ENCODE data around the gene KCNIP3.

Gene KCNIP3

DNA sequence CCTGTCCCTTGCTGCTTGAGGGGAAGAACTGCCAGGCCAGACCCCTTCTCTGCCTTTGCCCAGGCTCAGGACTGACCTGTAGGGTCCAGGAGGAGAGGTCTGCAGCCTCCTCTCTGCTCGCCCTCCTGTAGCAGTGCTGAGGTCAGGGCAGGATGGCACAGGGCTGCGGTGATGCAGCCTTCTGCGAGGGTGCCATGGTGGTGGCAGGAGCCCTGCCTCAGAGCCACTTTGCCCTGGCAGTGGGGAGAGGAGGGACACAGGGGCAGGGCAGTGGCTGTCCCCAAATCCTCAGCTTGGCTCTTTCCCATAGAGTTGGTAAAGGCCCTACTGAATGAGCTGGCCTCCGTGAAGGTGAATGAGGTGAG, 22.0 kb upstream of the KCNIP3 start:
- peak in 1 of 2 experiments; percentile 25 for DNase-seq

DNA sequence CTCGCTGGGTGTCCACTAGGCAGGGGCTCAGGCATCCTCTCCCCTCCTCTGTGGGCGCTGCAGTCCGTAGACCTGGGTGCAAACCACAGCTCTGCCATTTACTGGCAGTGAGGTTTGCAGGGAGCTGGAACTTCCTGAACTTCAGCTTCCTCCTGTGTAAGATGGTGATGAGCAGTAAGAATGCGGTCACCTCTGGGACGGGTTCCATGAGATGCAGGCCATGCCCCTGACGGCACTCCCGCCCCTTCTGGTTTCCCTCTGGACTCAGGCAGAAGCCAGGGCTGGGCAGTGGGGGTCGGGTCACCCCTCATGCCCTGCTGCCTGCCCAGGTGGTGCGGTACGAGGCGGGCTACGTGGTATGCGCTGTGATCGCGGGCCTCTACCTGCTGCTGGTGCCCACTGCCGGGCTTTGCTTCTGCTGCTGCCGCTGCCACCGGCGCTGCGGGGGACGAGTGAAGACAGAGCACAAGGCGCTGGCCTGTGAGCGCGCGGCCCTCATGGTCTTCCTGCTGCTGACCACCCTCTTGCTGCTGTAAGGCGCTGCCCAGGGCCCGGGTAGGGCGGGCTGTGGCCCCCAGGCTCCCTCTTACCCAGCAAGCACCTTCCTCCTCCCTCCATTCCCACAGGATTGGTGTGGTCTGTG, 21.4 kb upstream of the KCNIP3 start:
- DNase-seq: peak in 1 of 2 experiments; percentile 61

DNA sequence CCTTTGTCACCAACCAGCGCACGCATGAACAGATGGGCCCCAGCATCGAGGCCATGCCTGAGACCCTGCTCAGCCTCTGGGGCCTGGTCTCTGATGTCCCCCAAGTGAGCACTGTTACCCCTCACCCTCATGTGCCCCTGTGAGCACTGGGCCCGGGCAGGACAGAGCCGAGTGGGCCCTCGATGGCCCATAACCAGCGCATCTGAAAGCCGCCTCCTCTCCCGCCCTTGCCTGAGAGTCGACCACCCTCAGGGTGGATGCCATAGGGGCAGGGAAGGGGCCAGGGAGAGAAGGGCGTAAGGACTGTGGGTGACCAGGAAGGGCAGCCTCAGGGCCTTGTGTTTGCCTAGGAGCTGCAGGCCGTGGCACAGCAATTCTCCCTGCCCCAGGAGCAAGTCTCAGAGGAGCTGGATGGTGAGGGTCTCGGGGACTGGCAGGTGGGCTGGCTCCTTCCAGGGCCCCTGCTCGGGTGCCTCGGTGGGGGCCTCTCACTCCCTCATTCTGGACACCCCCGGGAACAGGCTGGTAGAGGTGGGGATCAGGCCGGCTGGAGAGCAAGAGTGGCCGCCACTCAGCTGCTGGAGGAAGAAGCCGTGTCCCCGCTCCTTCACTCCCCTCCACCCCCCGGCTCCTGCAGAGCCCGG, 20.8 kb upstream of the KCNIP3 start:
- no peak for DNase-seq

DNA sequence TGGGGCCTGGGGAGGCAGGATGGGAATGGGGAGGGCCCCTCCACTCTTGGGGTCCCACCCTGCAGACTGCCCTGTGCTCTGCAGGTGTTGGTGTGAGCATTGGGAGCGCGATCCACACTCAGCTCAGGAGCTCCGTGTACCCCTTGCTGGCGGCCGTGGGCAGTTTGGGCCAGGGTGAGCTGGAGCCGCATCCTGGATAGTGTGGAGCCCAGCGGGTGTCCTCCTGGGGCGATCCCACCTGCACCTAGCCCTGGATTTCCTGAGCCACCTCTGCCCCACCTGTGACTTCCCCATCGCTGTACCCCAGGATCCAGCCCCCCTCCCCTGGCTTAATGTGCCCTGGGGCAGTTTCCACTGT, 20.3 kb upstream of the KCNIP3 start:
- DNase-seq: no peak

DNA sequence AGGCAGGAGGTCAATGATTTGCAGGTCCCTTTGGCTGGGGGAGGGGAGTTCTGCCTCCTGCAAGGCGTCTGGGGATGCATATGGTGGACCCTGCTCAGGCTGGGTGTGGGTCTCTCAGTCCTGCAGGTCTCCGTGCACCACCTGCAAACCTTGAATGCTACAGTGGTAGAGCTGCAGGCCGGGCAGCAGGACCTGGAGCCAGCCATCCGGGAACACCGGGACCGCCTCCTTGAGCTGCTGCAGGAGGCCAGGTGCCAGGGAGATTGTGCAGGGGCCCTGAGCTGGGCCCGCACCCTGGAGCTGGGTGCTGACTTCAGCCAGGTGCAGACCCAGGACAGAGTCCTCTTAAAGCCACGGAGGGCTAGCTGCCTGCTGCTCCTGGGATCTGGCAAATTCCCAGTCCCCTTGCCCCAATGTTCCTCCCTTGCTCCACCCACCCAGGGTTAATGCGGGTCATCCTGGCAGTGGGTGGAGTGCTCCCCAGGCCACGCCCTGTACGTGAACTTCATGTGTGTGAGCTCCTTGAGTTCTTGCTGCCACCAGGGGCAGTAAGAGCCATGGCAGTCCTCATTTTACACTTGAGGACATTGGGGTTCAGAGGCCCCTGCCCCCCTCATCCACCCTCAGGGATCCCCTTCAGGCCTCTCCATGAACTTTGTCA, 19.8 kb upstream of the KCNIP3 start:
- peak in 1 of 2 experiments; percentile 66 for DNase-seq

DNA sequence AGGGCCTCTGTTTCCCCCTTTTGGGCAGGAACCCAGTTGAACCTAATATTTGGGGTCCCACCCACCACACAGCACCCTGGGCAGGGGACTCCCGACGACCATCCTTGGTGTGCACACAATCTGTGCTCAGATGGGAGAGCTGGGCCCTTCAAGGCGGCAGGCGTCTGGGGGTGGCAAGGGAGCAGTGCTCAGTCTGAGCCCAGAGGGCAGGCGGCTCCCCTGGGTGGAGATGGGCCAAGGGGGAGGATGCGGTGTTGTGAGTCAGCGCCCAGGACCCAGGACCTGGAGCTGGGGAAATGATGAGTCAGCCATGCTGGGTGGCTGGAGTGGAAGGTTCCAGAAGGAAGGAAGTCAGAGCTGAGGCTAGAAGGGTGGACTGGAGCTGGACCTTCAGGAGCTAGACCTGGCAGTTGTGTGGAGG, 19.1 kb upstream of the KCNIP3 start:
- DNase-seq: no peak

DNA sequence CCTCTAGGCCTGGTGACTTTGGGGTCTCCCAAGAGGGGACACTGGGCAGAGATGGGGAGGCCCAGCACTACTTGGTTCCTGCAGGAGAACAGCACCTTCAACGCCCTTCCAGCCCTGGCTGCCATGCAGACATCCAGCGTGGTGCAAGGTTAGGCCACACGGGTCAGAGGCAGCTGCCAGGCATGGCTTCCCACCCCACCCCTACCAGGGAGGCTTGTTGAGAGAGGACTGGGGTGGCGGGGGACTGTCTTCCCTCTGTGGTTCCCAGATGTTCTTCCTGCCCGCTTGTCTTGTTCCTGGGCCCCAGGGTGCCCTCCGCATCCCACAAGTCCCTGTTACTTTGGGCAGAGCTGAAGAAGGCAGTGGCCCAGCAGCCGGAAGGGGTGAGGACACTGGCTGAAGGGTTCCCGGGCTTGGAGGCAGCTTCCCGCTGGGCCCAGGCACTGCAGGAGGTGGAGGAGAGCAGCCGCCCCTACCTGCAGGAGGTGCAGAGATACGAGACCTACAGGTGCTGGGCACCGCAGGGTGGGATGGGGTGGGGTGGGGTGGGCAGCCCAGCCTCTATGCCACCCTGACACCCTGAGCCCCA, 18.4 kb upstream of the KCNIP3 start:
- no peak for DNase-seq

DNA sequence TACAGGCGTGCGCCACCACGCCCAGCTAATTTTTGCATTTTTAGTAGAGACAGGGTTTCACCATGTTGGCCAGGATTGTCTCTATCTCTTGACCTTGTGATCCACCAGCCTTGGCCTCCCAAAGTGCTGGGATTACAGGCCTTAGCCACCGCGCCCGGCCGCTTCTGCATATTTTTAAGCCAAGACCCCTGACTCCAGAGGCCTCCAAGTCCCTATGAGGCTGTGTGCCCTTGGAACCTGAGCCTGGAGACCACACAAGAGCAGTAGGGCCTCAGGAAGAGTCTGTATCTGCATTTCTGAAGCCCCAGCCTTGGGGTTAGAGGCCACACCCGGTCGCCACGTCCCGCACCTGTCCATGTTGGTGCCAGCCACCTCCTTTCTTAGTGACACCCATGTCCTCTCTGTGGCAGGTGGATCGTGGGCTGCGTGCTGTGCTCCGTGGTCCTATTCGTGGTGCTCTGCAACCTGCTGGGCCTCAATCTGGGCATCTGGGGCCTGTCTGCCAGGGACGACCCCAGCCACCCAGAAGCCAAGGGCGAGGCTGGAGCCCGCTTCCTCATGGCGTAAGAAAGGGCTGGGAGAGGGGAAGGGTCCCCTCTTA, 17.6 kb upstream of the KCNIP3 start:
- DNase-seq: no peak

DNA sequence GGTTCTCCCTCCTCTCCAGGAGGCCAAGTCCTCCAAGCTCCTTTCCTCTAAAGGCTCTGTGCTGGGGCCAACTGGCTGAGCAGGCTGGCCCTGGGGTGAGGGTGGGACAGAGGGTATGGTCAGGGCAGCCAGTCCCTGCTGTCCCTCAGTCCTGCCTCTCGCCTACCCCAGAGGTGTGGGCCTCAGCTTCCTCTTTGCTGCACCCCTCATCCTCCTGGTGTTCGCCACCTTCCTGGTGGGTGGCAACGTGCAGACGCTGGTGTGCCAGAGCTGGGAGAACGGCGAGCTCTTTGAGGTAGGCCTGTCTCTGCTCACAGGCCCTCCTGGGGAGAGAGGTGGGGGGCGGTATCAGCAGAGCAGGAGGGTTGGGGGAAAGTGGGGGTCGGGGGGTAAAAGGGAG, 16.1 kb upstream of the KCNIP3 start:
- DNase-seq: no peak

DNA sequence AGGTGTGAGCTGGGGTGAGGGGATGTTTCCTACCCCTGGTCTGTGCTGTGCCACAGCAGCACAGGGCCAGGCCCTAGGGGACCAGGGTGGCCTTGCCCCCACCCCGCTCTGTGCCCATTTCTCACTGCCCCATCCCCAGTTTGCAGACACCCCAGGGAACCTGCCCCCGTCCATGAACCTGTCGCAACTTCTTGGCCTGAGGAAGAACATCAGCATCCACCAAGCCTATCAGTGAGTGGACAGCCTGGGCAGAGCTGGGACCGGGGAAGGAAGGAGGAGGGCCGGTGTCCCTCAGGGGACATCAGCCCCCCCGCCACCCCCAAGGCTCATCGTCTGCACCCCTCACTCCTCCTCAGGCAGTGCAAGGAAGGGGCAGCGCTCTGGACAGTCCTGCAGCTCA, 15.4 kb upstream of the KCNIP3 start:
- no peak for DNase-seq

DNA sequence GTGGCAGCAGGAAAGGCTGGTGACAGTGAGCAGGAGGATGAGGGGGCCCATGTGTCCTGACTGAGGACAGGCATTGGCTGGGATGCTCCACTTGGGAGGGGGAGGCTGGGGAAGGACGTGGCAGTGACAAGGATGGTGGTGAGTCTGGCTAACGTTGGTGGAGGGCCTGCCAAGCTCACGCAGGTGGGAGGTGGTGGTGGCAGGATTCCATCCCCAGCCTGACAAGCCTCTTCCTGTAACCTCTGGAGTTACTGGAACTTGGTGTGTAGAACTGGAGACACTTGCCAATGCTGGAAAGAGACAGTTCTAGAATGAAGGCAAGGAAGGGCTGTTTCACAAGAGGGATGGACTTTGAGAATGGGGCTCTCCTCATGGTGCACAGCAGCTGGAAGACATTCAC, 14.7 kb upstream of the KCNIP3 start:
- DNase-seq: no peak

DNA sequence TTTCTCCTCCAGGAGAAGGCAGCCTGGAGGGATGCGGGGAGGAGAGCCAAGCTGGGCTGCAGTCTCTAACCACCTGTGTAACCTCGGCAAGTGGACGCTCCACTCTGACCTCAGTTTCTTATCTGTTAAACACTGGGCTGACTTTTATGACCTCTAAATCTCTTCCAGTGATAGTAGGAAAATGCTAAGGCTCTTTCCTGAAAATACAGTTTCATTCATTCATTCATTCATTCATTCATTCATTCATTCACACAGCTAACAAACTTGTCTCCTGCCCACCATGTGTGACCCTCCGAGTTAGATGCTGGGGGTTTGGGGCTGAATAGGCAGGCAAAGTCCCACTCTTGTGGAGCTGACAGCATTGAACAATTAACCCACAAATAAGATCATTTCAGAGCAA, 13.6 kb upstream of the KCNIP3 start:
- no peak for DNase-seq

DNA sequence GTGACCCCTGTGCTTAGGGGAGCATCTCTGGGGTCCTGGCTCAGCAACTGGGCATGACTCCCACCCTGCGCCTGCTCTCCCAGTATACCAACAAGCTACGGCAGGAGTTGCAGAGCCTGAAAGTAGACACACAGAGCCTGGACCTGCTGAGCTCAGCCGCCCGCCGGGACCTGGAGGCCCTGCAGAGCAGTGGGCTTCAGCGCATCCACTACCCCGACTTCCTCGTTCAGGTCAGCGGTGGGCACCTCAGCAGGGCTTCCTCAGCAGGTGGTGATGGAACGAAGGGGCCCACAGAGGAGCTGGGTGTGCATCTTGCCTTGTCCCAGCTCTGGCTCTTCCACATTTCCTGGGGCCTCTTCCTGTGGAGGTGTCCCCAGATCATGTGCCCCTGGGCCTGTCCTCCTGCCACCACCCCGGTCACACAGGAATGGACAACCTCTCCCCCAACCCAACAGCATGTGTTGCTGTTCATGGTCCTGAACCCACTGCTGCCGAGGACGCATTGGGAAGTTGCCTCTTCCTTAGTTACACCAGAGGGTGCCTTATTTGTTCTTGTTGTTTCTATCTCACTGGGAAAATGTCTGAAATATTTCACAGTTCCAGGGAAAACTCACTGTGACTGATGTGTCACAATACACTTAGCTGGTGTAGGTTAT, 12.1 kb upstream of the KCNIP3 start:
- no peak for DNase-seq

DNA sequence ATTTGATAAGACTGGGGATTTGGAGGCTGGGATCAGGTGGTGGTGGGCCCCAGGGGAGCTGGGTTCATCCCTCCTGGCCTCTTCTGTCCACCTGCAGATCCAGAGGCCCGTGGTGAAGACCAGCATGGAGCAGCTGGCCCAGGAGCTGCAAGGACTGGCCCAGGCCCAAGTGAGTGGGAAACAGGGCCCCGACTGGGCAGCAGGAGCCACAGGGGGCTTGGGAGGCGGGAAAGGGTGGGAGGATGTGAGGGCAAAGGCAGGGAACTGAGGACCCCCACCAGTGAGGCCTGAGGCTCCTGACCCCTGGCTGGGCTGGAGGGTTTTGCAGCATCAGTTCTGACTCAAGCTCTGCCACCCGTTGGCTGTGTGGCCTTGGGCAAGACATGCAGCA, 11.6 kb upstream of the KCNIP3 start:
- DNase-seq: no peak

DNA sequence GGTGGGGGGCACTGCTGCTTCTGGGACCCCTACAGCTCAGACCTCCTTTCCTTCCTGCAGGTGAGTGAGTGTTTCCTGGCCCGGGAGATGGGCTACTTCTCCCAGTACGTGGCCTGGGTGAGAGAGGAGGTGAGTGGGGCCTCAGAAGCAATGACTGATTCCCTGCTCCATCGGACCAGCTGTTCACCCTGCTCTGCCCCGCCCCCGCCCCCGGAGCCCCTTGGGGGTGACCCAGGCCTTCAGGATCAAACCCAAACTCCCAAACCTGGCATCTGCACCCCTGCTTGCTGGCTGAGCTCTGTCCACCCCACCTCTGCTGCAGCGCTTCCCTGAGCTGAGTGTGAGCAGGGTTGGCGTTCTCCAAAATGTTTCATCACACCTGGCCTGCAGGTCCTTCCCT, 9.8 kb upstream of the KCNIP3 start:
- no peak for DNase-seq

DNA sequence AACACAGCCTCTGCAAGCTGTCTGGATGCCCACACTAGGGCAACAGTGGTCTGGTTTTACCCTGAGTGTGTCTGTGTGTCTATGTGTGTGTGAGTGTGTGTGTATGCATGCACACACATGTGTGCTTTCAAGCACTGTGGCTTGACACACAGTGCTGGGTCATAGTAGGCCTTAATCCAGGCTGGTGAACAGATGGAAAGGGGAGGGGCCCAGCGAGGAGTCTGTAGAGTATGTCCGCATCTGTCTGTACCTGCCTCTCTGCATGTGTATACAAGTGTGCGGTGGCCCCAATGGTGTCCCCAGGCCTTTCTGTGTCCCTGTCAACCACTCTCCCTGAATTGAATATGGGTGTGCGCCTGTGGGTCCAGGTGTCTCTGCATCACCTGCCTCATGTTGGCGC, 9.3 kb upstream of the KCNIP3 start:
- no peak for DNase-seq

DNA sequence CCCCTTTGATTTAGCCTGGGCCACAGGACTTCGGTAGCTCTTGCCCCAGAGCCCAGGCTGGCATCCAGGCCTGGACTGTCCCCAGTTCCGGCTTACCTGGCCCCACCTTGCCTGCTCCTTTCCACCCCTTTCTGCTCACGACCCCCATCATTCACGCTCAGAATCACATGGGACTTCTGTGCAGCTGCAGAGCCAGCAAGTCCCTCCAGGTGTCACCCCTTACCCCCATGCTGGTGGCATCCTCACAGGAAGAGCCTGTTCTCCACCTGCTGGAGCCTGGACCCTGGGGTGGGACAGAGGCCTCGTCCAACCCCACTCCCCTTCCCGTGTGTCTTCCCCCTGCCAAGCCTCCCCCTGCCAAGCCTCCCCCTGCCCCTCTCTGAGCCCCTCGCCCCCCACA, 7.9 kb upstream of the KCNIP3 start:
- no peak for DNase-seq

DNA sequence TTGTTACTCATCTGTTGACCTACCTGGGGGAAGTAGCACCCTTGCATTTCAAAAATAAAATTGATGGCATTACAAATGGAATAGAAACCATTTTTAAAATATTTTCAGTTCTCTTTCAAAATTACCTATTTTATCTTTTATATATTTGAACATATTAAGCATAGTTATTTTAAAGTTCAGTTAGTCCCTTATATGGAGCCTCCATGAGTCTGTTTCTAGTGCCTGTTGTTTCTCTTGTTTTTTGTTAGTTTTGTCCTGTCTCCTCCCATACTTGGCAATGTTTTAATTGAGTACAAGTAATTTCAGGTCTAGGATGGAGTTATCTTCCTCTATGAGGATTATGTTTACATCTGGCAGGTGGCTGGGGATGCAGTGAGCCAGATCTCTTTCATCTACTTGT, 5.9 kb upstream of the KCNIP3 start:
- DNase-seq: no peak

DNA sequence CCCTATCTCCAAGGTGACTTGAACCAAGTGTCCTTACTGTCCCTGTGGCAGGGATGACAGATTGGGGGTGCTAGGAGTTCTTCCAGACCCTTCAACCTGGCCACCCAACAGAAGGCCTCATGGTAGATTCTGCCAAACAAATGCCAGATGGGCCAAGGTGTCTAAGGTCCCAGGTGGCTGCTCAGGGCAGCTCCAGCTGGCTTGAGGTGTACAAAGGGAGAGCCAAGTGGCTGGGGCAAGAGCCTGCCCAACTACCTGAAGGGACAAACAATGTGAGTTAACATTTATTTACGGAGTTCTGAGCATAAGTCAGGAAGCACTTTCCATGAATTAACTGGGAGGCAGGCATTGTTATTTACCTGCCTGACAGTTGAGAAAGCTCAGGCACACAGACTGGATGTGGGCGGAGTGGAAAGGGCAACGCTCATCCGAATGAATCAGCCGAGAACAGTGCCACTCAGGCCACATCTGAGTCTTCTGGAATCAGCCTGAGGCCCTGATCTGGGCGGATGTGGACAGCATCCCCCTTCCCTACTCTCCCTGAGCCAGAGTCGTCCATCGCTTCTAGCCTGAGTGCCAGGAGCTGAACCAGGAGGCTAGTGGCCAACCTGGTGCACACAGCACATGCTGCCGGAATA, 4.4 kb upstream of the KCNIP3 start:
- no peak for DNase-seq

DNA sequence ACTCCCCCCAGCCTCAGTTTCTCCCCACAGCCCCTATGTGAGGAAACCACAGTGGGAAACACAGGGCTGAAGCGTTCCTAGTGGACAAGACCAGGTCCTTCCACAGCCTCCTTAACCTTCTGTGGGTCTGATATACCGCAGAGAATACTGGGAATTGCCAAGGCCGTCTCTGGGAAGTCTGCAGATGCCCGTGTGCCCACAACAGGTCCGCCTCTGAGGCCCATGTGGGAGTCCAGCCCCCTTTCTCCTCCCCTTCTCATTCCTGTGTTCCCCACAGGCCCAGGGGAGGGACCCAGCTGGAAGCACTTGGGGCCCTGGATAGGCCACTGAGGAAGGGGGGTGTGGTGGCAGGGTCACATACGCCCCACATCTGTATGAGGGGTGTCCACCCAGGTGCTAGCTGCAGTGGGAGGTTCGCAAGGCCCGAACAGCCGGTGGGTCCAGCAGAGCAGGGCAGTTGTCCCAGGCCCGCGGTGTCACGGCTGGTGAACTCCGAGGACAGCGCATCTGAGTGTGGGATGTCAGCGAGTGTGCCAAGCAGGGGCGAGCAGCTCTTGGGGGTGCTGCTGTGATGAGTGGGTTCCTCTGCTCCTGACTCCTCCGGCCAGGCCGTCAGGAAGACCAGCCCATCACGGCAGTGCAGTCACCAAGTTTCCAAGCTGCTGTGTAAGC, 2.4 kb upstream of the KCNIP3 start:
- no peak for DNase-seq

DNA sequence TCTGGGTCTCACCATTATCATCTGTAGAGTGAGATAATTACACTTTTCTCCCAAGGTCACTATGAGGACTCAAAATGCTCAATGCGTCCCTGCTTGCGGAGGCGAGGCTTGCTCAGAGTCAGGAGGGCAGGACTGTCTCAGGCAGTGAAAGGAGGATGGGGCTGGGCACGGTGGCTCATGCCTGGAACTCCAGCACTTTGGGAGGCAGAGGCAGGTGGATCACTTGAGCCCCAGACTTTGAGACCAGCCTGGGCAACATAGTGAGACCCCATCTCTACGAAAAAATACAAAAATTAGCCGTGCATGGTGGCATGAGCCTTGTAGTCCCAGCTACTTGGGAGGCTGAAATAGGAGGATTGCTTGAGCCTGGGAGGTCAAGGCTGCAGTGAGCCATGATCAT, 1.8 kb upstream of the KCNIP3 start:
- DNase-seq: no peak

DNA sequence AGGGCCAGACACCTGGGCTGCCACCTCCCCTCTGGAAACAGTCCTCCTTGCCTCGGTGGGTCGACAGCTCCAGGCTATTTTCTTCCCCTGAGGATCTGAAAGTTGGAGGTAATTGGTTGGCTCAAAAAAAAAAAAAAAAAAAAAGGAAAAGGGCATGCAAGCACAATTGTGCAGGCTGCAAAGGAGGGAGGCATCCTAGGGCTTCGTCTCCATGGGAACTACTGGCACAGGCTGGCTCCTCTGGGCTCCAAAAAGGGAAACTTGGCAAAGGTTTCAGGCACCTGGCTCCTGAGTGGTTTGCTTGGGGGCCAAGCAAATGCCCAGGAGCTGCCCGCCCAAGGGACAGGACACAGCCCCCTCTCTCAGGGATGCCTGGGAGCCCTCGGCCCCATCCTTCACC, 1.1 kb upstream of the KCNIP3 start:
- peak in 1 of 2 experiments; percentile 23 for DNase-seq

All from NCI-H526 (cell line).